Osteoblast (primary cell): ENCODE results near the gene SLC28A1. TPM values are rescaled to one million over a fixed set of nuclear protein-coding genes. Genes with fewer than 3 reads are reported as not detected.

Source experiments
- DNase-seq: peaks from one replicate; pipeline ENCODE4 v3.0.0; 2011; ENCODE audit warnings: low spot score, mixed read lengths; ENCODE audit not compliant: insufficient read length; ENCODE audit errors: missing footprints
- H2AFZ ChIP-seq: 2 replicates; pipeline ENCODE4 v1.6.0; 2011; ENCODE audit warnings: mild to moderate bottlenecking, low read length
- H3K27ac ChIP-seq: 2 replicates; pipeline ENCODE4 v1.5.1; 2011; ENCODE audit warnings: mild to moderate bottlenecking, low read depth, low read length, moderate library complexity
- H3K27me3 ChIP-seq: 2 replicates; pipeline ENCODE4 v1.6.0; 2012; ENCODE audit warnings: mild to moderate bottlenecking, control low read depth, inconsistent platforms, low read length, moderate library complexity; ENCODE audit not compliant: insufficient read depth
- H3K36me3 ChIP-seq: 2 replicates; pipeline ENCODE4 v1.5.1; 2011; ENCODE audit warnings: mild to moderate bottlenecking, low read length, control low read depth, moderate library complexity; ENCODE audit not compliant: insufficient read depth
- H3K4me1 ChIP-seq: 2 replicates; pipeline ENCODE4 v1.5.1; 2011; ENCODE audit warnings: mild to moderate bottlenecking, low read length, control low read depth, moderate library complexity; ENCODE audit not compliant: insufficient read depth
- H3K4me2 ChIP-seq: 2 replicates; pipeline ENCODE4 v1.6.0; 2011; ENCODE audit warnings: mild to moderate bottlenecking, low read length; ENCODE audit not compliant: insufficient read depth
- H3K4me3 ChIP-seq: fragments of 200-600 bp; sonication (generic); 3 replicates; pipeline ENCODE4 v1.5.1; 2012; ENCODE audit warnings: mild to moderate bottlenecking, low read length, inconsistent platforms; ENCODE audit not compliant: insufficient read depth
- H3K79me2 ChIP-seq: 2 replicates; pipeline ENCODE4 v1.6.0; 2012; ENCODE audit warnings: mild to moderate bottlenecking, low read length, control low read depth, inconsistent platforms; ENCODE audit not compliant: insufficient read depth
- H3K9me3 ChIP-seq: 2 replicates; pipeline ENCODE4 v1.5.1; 2011; ENCODE audit warnings: low read depth, low read length, control low read depth
- H4K20me1 ChIP-seq: 2 replicates; pipeline ENCODE4 v1.6.0; 2012; ENCODE audit warnings: mild to moderate bottlenecking, low read length, control low read depth; ENCODE audit not compliant: insufficient read depth
- total RNA-seq: library from RNA; depleted of rRNA; stranded (reverse); fragments of >200 nt; gene quantifications from 2 replicates; pipeline ENCODE4 v1.2.3, GENCODE V29; 2012
- TF ChIP-seq, protein P1 (sequence below): IDR thresholded peaks from 2 replicates; pipeline ENCODE4 v1.5.1; 2011; ENCODE audit warnings: mild to moderate bottlenecking, low read depth, low read length, moderate library complexity; ENCODE audit errors: extremely low read depth

SLC28A1 gene
- total RNA-seq, 1 donor = not detected

DNA sequence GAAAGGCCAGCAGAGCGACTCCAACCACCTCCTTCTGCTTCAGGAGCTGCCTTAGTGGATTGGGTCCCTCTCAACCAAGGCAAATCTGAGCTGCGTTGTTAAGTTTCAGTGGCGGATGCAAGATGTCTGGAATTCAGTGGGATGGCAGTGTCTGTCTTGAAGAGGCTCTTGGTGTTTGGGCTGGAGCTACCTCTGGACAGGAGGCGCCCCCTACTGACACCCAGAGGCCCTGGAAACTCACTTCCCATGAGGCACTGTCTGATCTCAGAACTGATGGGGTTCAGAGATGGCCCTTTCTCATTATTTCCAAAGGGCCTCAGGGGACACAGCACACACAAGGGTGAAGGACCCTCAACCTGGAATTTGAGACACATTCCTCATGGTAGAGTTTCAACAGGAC is 6.0 kb upstream of the SLC28A1 start:
- H3K36me3 ChIP-seq = no peaks in the 10 kb centered on the region
- no peak overlapping the region for H3K4me2 ChIP-seq
- H3K27ac ChIP-seq = no peak overlapping the region
- no peaks in the 10 kb centered on the region for H3K79me2 ChIP-seq
- H2AFZ ChIP-seq = peak overlapping the region; percentile 61
- no peaks in the 10 kb centered on the region for H4K20me1 ChIP-seq
- no peaks in the 10 kb centered on the region for H3K9me3 ChIP-seq
- no peak for DNase-seq
- no peaks in the 10 kb centered on the region for H3K27me3 ChIP-seq
- H3K4me3 ChIP-seq = no peak overlapping the region
- no peaks in the 10 kb centered on the region for H3K4me1 ChIP-seq
- TF ChIP-seq, protein P1, sequence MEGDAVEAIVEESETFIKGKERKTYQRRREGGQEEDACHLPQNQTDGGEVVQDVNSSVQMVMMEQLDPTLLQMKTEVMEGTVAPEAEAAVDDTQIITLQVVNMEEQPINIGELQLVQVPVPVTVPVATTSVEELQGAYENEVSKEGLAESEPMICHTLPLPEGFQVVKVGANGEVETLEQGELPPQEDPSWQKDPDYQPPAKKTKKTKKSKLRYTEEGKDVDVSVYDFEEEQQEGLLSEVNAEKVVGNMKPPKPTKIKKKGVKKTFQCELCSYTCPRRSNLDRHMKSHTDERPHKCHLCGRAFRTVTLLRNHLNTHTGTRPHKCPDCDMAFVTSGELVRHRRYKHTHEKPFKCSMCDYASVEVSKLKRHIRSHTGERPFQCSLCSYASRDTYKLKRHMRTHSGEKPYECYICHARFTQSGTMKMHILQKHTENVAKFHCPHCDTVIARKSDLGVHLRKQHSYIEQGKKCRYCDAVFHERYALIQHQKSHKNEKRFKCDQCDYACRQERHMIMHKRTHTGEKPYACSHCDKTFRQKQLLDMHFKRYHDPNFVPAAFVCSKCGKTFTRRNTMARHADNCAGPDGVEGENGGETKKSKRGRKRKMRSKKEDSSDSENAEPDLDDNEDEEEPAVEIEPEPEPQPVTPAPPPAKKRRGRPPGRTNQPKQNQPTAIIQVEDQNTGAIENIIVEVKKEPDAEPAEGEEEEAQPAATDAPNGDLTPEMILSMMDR = peak; percentile 75

DNA sequence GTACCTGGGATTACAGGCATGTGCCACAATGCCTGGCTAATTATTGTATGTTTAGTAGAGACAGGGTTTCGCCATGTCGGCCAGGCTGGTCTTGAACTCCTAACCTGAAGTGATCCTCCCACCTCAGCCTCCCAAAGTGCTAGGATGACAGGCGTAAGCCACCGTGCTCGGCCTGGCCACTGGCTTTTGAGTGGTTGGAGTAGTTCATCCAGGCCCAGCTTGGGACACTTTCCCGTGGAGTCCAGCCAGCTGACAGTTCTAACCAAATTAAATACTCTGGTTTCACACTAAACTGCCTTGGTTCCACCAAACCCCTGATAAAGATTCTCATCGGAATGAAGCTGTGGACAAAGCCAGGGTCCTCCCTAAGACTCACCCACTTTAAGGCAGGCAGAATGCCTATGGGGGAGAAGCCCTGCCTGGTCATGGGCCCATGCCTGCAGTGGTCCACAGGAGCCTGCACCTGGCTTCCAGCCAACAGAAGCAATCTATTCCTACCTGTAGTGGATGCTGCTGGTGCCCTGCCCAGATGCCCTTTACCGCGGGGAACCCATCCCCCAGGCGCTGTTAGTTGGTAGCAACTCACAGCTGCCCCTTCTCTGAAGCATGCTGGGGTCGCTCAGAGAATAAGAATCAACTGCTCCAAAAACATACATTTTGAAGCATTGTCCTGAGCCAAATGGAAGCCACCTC is 5.2 kb upstream of the SLC28A1 start:
- Histone ChIP-seq H3K4me2 (no peak overlapping the region), H3K27ac (no peak overlapping the region), H4K20me1 (no peaks in the 10 kb centered on the region), H3K79me2 (no peaks in the 10 kb centered on the region), H3K4me3 (no peak overlapping the region), H3K9me3 (no peaks in the 10 kb centered on the region), H3K27me3 (no peaks in the 10 kb centered on the region), H3K36me3 (no peaks in the 10 kb centered on the region), H2AFZ (no peak overlapping the region), H3K4me1 (no peaks in the 10 kb centered on the region)
- no peak for DNase-seq
- TF ChIP-seq, protein P1 = no peak

DNA sequence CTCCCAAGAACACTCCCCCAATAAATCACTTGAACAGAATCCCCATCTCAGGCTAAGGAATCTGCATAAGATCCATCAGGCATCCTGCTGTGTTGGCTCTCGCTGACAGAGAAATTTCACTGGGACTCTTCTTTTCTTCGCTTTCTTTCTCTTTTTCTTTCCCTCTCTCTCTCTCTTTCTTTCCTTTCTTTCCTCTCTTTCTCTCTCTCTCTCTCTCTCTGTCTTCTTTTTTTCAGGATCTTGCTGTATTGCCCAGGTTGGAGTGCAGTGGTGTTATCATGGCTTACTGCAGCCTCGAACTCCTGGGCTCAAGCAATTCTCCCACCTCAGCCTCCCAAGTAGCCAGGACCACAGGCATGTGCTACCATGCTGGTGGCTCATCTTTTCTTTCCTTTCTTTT is 4.5 kb upstream of the SLC28A1 start:
- no peaks in the 10 kb centered on the region for H3K36me3 ChIP-seq
- H3K4me1 ChIP-seq = no peaks in the 10 kb centered on the region
- no peak overlapping the region for H2AFZ ChIP-seq
- TF ChIP-seq, protein P1 = no peak
- no peaks in the 10 kb centered on the region for H3K79me2 ChIP-seq
- no peaks in the 10 kb centered on the region for H3K27me3 ChIP-seq
- H3K4me3 ChIP-seq = no peak overlapping the region
- no peaks in the 10 kb centered on the region for H3K9me3 ChIP-seq
- no peak for DNase-seq
- H3K4me2 ChIP-seq = no peak overlapping the region
- H4K20me1 ChIP-seq = no peaks in the 10 kb centered on the region
- no peak overlapping the region for H3K27ac ChIP-seq

DNA sequence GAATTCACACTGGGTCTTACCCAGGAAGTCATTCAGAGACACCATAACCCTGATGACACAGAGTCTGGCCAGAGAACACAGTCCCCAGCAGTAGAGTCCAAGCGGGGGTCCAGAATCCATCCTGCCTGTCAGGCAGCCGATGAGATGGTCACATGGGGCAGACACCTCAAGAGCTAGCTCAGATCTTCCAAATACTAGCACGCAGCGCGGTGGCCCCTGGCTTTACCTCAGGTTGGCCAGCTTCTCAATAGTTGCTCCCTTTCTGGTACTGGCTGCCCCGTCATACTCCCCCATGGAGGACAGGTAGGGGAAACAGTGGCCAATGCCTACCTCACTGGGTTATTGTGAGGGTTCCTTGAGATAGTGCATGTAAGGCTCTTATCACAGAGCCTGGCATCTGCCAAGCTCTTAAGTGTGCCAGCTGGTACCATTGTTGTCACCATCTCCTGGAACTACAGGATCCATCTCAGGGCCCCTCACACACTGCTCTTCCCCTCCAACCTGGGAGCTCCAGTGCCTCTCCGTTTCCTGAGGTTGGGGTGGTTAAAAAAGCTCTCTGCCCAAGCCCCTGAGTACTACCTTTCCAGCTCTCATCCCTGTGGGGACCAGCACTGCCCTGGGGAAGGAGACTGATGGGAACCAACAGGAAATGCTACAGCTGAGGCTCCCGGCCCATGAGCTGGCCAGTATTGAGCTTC is 3.5 kb upstream of the SLC28A1 start:
- DNase-seq = no peak
- no peak overlapping the region for H3K4me2 ChIP-seq
- H3K36me3 ChIP-seq = no peaks in the 10 kb centered on the region
- H3K79me2 ChIP-seq = no peaks in the 10 kb centered on the region
- no peak overlapping the region for H3K4me3 ChIP-seq
- H4K20me1 ChIP-seq = no peaks in the 10 kb centered on the region
- H2AFZ ChIP-seq = no peak overlapping the region
- no peaks in the 10 kb centered on the region for H3K4me1 ChIP-seq
- no peaks in the 10 kb centered on the region for H3K9me3 ChIP-seq
- H3K27ac ChIP-seq = no peak overlapping the region
- TF ChIP-seq, protein P1 = no peak
- no peaks in the 10 kb centered on the region for H3K27me3 ChIP-seq
